A549 (cell line): ENCODE results near the gene WDR82.

Experiments
- CHD2 ChIP-seq: fragments of 150-350 bp; IDR thresholded peaks from 2 replicates; pipeline ENCODE4 v1.6.1; 2014; ENCODE audit warnings: low read length; ENCODE audit not compliant: partially characterized antibody
- CHD4 ChIP-seq: fragments of 200-600 bp; sonication (generic); IDR thresholded peaks from 2 replicates; pipeline ENCODE4 v1.6.1; 2016; ENCODE audit warnings: antibody characterized with exemption, mild to moderate bottlenecking, borderline replicate concordance
- CTCF ChIP-seq: fragments of >200 bp; sonication (Bioruptor Twin); formaldehyde crosslinking; IDR thresholded peaks from 3 replicates; pipeline ENCODE4 v1.5.1; 2016
- EP300 ChIP-seq, 2 experiments: fragments of >200 bp; sonication (Bioruptor Twin); formaldehyde crosslinking; IDR thresholded peaks; 2 replicates in 1 of 2; 3 replicates in 1 of 2; pipeline ENCODE4 v1.6.1; 2016 to 2017
- FOSB ChIP-seq: fragments of 250-450 bp; sonication (Bioruptor Pico); IDR thresholded peaks from 2 replicates; pipeline ENCODE4 v1.5.0; 2020; ENCODE audit warnings: mild to moderate bottlenecking, moderate library complexity
- HMGXB4 ChIP-seq: fragments of 250-450 bp; sonication (Bioruptor Pico); IDR thresholded peaks from 2 replicates; pipeline ENCODE4 v1.5.0; 2021; ENCODE audit warnings: mild to moderate bottlenecking, moderate library complexity, borderline replicate concordance
- MAFK ChIP-seq: fragments of 450-650 bp; IDR thresholded peaks from 2 replicates; pipeline ENCODE4 v1.6.1; 2014; ENCODE audit not compliant: partially characterized antibody
- MAX ChIP-seq: IDR thresholded peaks from 2 replicates; pipeline ENCODE4 v1.6.1; 2012
- POLR2A ChIP-seq: IDR thresholded peaks from 2 replicates; pipeline ENCODE4 v1.6.1; 2012; ENCODE audit warnings: mild to moderate bottlenecking, low read length
- RCOR1 ChIP-seq: fragments of 150-350 bp; IDR thresholded peaks from 2 replicates; pipeline ENCODE4 v1.6.1; 2014; ENCODE audit warnings: antibody characterized with exemption, low read length, low read depth
- REST ChIP-seq: fragments of 200-600 bp; sonication (generic); IDR thresholded peaks from 2 replicates; pipeline ENCODE4 v1.6.1; 2016; ENCODE audit warnings: antibody characterized with exemption, mild to moderate bottlenecking, moderate library complexity
- SMC3 ChIP-seq: fragments of >200 bp; sonication (Bioruptor Twin); formaldehyde crosslinking; IDR thresholded peaks from 3 replicates; pipeline ENCODE4 v1.6.1; 2018; ENCODE audit warnings: inconsistent platforms
- USF2 ChIP-seq: fragments of 450-650 bp; IDR thresholded peaks from 2 replicates; pipeline ENCODE4 v1.6.1; 2014; ENCODE audit warnings: antibody characterized with exemption
- ZSCAN20 ChIP-seq: fragments of 250-450 bp; sonication (Bioruptor Pico); IDR thresholded peaks from 2 replicates; pipeline ENCODE4 v1.8.0; 2022; ENCODE audit warnings: mild to moderate bottlenecking, moderate library complexity

- TF ChIP-seq CTCF (no peak), EP300 (IDR thresholded peaks at IDR 0.05) (no peak), CHD4 (no peak), RCOR1 (no peak), MAFK (no peak), FOSB (no peak), POLR2A (no peak), REST (no peak), USF2 (no peak), ZSCAN20 (no peak), MAX (no peak), CHD2 (no peak), HMGXB4 (CRISPR knock-in tag) (no peak), SMC3 (no peak)
These were observed 4.9 kb upstream of the WDR82 start for GRCh38 chr3:52283306-52283705.
